ENCODE results near the gene ARPC2.
"Not testable (repeated sequence)": the region's sequence is repeated elsewhere in the genome, so short reads cannot be mapped to it uniquely, and the experiment has no call there.

The ARPC2 gene

DNA sequence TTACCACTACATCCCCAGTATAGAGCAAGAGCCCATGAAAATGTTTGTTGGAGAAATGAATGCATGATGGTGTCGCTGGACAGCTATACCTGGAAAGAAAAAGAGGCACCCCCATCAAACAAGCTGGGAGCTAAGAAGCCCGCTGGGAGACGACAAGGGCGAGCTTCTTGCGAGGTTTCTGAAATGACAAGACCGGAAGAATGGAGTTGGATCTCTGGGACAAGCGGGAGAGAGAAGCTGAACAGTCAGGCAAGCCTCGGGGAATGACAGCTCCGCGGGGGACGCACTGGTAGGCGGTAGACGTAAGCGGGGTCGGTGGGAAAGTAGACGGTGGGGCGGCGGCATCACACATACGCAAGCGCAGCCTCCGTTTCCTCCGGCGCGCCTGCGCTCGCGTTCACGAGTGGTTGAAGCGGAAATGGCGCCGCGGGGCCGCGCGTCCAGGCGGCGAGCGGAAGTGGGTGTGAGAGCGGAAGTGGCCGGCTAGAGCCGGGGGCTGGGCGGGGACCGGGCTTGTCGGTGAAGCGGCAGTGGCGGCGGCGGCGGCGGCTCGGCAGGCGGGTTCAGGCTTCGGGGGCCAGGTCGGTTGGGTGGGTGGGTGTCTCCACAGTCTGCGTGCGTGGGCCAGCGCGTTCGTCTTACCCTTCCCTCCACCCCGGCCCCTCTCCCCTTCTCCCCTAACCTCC, at the start of gene ARPC2:
Gene ARPC2, plus strand, starts transcription at position 516 of the 686 bp plus-strand sequence. CDS start 282 bp downstream, outside the sequence.
- DNase-seq, result peak; percentile 77

DNA sequence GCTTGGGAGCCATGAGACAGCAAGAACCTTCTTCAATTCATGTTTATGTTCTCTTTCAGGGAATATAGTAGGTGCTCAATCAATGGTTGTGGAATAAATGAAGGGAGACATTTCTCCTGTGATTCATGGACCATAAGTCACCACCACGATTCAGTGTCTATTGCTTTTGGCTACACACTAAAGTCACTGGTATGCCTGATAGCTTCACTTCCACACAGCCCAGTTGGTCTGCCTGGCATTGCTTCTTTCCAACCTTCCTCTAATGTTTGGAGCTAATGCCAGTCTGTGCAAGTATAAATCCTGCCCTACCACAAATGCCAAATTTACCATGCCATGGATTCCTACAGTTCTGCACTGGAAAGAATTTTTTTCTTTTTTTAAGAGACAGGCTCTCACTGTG, 49.0 kb upstream of the ARPC2 start:
- no peak for DNase-seq

DNA sequence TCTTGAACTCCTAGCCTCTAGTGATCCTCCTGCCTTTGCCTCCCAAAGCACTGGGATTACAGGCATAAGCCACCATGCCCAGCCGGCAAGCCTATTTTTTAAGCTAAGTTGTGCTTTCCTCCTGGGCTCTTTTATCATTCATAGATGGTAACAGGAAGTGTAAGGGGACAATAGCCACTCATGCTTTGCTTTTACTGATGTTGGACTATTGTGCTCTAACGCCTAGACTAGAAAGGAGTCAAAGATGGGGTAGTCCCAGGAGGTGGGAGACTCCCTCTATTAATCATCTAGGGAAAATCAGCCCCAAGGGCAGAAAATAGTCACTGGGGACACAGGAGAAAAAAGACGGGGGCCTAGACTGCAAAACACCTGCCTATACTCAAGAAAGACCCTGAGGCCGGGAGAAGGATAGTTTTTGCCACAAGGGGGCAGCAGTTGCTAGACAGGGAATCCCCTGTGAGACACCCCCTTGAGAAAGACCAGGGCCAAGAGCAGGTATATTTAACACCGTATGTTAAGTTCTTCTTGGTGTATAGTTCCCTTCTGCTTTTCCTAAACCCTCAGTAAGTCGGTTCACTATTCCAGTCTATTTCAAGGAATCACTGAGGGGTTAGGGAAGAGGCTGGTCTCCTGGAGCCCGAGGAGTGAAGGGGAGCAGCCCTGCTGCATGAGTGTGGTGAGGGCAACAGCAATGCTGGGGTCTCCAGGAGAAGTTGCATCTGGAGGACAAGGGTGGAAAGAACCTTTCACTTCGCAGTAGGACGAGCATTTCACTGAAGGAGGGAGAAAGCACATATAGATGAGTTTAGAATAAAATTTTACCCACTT, 48.1 kb upstream of the ARPC2 start:
- DNase-seq, result no peak

DNA sequence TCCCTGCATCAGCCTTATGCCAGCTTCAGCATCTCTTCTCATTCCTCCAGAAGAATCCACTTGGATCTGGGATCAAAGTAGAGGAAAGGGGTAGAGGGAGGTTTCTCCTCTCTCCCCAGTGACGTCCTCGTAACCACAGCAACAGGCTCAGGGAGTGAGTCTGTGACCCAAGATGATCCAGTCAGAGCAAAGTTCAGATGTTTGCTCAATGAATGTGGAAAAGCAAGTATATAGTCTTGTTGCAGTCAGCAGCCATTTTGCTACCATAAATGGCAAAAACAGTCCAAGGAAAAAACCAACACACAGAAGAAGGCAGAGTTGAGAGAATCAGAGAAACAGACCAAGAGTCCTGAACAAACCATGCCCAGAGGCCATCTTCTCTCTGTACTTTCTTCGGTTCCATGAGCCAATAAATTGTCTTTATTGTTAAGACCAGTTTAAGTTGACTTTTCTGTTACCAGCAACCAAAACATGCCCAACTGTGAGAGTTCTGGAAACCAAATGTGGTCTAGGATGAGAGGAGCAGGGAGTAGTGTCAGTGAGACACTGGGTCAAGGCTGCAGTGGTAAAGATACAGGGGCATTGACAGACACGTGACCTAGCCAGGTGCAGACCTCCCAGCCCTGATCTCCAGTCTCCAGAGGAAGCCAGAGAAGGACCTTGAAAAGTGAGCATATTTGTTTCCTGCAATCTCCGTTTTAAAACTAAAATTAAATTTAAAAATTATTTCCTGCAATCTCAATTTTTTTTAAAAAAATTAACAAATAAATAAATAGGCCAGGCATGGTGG, 47.0 kb upstream of the ARPC2 start:
- DNase-seq, result no peak

DNA sequence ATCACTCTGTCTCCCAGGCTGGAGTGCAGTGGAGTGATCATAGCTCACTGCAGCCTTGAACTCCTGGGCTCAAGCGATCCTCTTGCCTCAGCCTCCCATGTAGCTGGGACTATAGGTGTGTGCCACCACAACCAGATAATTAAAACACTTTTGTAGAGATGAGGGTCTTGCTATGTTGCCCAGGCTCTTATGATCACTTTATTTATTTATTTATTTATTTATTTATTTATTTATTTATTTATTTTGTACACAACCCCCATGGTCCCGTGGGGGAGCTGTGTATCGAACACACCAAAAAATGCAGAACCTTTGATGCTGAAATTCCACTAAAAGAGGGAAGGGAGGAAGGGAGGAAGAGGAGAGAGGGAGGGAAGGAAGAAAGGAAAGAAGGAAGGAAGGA, 45.2 kb upstream of the ARPC2 start:
- not testable (repeated sequence) for DNase-seq

DNA sequence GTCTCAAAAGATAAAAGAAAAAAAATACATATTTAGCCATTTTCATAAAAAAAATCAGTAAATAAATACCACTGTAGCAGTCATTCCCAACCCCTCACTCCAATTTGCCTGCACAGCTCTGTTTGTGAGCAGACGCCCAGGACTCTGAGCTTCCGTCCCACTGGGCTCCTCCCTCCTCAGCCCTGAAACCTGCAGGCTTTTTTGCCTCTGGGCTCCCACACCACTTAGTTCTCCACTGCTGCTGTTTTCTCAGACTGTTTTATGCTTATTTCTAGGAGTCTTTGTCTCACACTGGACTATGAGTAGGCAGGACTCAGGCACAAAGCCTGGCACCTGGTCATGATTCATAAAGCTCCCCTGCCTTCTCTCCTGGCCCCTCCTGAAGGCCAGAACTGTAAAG, 44.1 kb upstream of the ARPC2 start:
- no peak for DNase-seq

DNA sequence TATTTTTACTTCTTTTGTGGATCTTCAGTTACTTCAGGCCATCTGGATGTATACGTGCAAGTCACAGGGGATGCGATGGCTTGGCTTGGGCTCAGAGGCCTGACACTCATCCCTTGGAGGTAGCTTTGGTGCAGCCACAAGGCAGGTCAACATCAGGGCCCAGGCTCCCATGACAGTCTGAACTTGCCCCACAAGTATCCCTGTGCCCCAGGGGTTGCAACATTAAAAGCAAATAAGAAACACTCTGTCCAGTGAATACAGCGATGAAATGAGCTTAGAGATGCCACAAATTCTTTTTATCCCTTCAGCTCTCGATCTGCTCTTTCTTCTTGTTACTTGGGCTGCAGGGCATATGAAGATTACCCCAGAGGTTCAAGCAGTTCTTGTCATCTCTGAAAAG, 37.2 kb upstream of the ARPC2 start:
- DNase-seq, result no peak

DNA sequence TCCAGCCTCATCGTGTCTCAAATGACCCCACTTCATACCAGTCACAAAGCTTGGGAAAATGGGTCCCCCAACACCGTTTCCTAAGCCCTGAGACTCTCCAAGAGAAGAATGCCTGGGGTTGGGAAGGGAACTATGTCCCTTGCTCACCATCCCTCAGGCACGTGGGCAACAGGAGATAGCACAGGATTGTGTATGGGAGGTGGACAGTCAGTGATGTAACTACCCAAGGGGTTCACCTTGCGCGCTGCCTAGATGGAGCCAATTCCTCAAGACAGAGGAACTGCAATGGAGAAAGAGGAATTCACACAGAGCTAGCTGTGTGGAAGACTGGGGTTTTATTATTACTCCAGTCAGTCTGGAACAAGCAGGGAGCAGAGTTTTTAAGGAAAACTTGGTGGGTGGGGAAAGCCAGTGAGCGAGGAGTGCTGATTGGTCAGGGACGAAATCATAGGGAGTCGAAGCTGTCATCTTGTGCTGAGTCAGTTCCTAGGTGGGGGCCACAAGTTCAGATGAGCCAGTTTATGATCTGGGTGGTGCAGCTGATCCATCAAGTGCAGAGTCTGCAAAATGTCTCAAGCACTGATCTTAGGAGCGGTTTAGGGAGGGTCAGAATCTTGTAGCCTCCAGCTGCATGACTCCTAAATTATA, 36.4 kb upstream of the ARPC2 start:
- no peak for DNase-seq

DNA sequence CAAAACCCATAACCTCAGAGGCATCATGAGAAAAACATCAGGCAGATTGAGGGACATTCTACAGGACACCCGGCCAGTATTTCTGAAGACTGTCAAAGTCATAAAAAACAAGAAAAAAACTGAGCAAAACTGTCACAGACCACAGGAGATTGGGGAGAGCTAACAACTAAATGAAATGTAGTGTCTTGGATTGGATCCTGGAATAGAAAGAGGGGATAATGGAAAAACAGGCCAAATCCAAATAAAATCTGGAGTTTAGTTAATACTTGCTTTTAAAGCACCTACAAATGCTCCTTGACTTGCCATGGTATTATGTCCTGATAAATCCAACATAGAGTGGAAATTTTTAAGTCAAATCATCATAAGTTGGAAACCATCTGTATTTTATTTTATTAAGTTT, 32.7 kb upstream of the ARPC2 start:
- DNase-seq, result no peak

DNA sequence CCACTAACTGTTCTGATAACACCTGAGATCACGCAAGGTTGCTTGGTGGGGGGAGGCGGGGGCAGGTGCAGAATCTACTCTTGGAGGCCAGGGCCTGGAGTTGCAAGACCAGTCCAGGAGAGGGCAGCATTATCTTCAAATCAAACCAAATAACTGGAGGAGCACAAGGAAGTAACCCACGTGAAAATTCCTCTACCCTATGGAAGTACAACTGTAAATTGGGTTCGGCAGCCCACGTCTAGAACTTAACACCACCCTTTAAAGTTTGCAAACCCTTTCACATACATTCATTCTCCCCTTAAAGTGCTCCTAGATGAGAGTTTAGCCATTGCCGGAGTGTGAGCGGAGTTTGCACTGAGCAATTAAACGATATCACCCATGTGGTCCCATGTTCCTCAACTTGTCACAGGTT, 30.6 kb upstream of the ARPC2 start:
- peak; percentile 7 for DNase-seq

DNA sequence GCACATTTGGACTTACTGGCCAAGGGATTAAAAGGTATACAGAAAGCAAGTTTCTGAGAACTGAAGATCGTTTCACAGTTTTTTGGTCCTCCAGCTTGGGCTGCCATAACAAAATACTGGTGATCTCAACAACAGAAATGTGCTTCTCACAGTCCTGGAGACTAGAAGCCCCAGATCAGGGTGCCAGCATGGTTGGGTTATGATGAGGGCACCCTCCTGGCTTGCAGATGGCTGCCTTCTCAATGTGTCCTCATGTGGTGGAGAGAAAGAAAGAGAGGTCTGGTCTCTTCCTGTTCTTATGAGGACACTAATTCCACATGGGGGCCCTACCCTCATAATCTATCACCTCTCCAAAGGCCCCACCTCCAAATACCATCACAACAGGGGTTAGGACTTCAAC, 30.1 kb upstream of the ARPC2 start:
- no peak for DNase-seq

DNA sequence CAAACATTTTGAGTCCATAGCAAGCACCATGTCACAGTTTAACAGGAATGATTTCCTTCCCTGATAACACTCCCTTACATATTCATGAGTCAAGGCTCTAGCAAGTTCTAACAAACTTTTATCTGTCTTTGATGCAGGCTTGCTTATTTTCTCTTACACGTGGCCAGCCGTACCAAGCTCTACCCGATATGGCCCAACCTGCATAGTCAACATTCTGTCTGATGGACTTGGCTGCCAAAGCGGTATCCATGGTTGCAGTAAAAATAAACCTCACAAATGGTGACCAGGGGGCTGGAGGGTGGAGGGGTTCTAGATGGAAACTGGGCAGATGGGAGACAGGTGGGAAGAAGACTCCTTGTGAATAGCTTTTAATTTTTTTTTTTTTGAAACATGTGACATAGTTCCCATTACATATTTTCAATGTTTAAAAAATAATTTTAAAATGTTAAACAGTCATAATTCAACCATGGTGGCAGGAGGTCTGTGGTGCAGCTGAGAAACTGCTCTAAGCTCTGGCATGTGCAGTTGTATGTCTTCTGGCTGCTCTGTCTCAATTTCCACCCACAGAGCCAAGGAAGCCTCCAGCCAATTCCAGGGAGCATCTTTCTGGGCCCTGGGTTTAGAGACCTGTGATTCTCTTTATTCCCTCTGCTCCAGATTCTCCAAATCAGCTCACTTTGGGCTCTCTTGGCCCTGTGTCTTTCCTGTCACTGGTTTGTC, 29.5 kb upstream of the ARPC2 start:
- no peak for DNase-seq

DNA sequence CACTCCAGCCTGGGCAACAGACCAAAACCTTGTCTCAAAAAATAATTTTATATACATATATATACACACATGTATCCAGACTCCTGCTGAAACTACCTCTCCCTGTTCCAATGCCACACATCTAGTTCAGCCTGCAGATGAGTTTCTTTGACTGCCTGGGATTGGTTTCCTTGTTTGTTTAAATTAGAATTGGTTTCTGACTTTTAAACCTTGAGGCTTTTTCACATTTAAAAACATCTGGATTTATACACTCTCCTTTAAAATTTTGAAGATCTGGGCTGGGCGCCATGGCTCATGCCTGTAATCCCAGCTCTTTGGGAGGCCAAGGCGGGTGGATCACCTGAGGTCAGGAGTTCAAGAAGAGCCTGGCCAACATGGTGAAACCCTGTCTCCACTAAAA, 28.5 kb upstream of the ARPC2 start:
- no peak for DNase-seq

DNA sequence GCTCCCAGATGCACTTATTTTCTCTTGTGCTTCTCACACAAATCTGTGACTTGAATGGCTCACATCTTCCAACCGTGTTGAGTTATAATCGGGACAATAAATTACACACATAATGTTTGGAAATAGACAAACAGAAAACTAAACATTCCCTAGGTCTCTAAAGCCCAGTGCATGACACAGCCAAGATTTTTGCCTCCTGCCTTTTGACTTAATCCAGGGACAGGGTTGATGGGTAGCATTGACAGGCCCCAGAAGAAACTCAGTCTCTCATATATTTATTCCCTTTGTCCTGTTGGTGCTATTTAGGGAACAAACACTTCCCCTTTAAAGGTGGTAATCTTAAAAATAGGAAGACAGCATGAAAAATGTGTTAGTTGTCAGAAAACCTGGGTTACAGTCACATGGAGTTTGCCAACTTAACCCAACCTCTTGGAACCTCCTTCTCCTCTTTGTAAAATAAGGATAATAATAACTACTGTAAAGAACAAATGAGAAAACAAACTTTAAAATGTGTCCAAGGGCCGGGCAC, 24.0 kb upstream of the ARPC2 start:
- no peak for DNase-seq

DNA sequence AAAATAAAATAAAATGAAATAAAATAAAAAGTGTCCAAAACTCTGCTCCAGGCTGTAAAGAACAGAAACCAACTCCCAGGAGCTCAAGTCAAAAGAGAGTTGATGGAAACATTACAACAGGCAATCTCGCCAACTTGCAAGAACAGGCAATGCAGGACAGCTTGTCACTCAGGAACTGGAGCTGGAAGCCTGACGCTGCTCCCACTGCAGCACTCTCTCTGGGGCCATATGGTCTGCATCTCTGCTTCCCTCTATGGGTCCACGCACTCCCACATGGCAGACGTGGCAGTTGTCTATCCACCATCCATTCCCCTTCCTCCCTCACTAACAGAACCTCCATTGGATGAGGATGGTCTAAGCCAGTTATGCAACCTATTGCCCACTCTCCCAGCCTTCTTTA, 23.3 kb upstream of the ARPC2 start:
- DNase-seq, result no peak

DNA sequence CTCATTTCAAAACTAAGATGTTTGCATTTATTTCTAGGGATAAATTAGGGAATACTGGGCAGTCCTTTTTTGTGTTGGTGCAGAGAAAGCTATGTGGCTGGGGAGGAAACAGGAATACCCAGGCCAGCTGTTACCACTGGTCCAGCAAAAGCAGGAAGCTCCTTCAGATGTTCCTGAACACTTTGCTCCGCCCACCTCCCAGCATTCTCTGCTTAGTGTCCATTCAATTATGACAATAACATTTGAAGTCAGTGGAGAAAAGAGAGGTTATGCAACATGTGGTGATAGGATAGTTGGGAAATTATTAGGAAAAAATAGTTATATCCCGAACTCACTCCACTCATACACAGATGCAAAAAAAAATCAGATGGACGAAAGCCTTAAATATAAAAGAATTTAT, 22.1 kb upstream of the ARPC2 start:
- no peak for DNase-seq

DNA sequence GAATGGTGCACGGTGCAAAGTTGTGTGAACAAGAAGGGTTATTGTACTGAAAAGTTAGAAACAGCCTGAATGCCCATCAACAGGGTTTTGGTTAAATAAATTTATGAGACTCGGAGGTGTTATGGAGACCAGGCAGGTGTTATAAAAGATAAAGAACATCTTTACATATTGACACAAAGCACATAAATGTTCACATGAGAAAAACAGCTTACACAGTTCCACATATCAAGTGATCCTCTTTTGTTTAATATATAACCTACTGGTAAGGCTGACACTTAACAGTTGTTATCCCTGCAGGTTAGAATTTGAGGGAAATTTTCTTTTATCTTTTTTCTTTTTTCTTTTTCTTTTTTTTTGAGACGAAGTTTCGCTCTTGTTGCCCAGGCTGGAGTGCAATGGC, 20.0 kb upstream of the ARPC2 start:
- no peak for DNase-seq

DNA sequence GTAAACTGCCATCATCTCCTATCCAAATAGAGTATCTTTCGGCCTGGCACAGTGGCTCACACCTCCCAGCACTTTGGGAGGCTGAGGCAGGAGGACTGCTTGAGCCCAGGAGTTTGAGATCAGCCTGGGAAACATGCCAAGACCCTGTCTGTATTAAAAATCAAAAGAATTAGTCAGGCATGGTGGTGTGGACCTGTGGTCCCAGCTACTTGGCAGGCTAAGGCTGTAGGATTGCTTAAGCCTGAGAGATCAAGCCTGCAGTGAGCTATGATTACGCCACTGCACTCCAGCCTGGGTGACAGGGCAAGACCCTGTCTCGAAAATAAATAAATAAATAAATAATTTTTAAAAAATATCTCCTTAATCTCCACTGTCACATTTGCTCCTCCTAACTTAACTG, 14.7 kb upstream of the ARPC2 start:
- no peak for DNase-seq

DNA sequence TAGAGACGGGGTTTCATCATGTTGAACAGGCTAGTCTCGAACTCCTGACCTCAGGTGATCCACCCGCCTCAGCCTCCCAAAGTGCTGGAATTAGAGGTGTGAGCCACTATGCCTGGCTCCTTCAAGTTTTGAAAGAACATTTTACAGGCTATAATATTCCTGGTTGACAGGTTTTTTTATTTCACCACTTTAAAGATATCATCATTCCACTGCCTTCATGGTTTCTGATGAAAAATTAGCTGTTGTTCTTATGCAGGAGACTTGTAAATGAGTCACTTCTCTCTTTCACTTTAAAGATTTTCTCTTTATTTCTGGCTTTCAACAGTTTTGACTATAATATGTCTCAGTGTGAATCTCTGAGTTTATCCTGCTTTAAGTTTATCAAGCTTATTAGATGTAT, 7.9 kb upstream of the ARPC2 start:
- no peak for DNase-seq

DNA sequence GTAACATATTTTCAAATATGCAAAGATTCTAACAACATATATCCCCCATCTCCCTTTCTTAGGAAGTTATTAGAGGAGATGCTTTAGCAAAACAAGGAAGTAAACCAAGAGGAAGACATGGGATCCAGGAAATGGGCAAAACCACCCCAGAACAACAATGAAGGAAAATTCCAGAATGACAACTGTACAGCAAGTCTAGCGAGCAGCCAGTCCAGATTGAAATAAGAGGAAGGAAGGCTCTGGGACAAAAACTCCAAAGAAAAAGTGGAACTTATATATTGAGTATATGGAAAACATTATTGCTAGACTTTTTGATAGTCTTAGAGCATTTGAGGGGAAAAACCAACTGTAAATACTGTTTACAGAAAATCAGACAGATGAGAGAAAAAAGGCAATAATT, 2.9 kb upstream of the ARPC2 start:
- DNase-seq, result no peak

DNA sequence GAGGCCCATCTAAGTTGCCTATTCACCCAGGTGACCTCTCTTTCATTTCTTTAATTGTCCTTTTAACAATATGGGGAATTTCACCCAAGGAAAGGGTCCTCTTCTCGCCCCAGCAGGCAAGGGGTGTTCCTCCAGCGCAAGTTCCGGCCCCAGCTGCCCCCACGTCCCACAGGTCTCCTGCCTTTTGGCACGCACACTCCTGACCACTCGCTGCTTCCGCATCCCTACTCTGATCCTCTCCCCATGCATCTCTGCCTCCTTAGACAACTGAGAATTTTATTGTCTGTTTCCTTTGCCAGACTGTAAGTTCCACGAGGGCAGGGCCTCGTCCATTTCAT, 684 bp upstream of the ARPC2 start:
- DNase-seq, result no peak
